IMR-90 (cell line): Measurements from ENCODE around the gene TP63. TPM values are rescaled to one million over a fixed set of nuclear protein-coding genes. Genes with fewer than 3 reads are reported as not detected.

Source experiments
- ATAC-seq: fragments of 200-7000 bp; cut with Tn5 transposase; 2 replicates; pipeline ENCODE4 v1.9.1; 2020; ENCODE audit warnings: low read depth, mild to moderate bottlenecking, moderate library complexity
- BruUV-seq: library from RNA; stranded (reverse); fragments of 400-500 nt; replicated peaks from 2 replicates; lab custom pipeline; 2021; lab: Mats Ljungman, UMichigan
- CTCF ChIA-PET: fragments of 300-600 bp; formaldehyde crosslinking; extraction: SDS; loops from one replicate; lab custom pipeline; 2021; ENCODE audit warnings: antibody characterized with exemption; lab: Yijun Ruan, JAX
- POLR2A ChIA-PET: fragments of 300-600 bp; sonication (Branson Sonifier 250); formaldehyde crosslinking; loops from one replicate; lab custom pipeline; 2022; ENCODE audit warnings: antibody characterized with exemption; ENCODE audit not compliant: unreplicated experiment; lab: Charles Lee
- DNase-seq: peaks from one replicate; pipeline ENCODE4 v3.0.0; 2013
- H2AFZ ChIP-seq: replicated peaks from 2 replicates; pipeline ENCODE3; 2013; ENCODE audit warnings: low read length, mild to moderate bottlenecking; ENCODE audit not compliant: poor library complexity
- H2AK5ac ChIP-seq: 2 replicates; pipeline ENCODE4 v1.6.1; 2013; ENCODE audit warnings: low read depth, low read length, inconsistent platforms
- H2AK9ac ChIP-seq: replicated peaks from 2 replicates; pipeline ENCODE3; 2013; ENCODE audit warnings: mild to moderate bottlenecking, low read depth, low read length, moderate library complexity; ENCODE audit not compliant: poor library complexity
- H2BK120ac ChIP-seq: 2 replicates; pipeline ENCODE4 v1.6.1; 2013; ENCODE audit warnings: low read depth, low read length, inconsistent platforms
- H2BK15ac ChIP-seq: 3 replicates; pipeline ENCODE4 v1.6.1; 2013; ENCODE audit warnings: low read depth, low read length, inconsistent platforms
- H2BK20ac ChIP-seq: 2 replicates; pipeline ENCODE4 v1.6.1; 2013; ENCODE audit warnings: low read depth, mild to moderate bottlenecking, inconsistent platforms, low read length, moderate library complexity
- H2BK5ac ChIP-seq: 2 replicates; pipeline ENCODE4 v1.6.1; 2013; ENCODE audit warnings: mild to moderate bottlenecking, low read depth, low read length, inconsistent platforms; ENCODE audit not compliant: poor library complexity, severe bottlenecking
- H3K14ac ChIP-seq: replicated peaks from 2 replicates; pipeline ENCODE4 v1.6.1; 2013; ENCODE audit warnings: low read depth, low read length, inconsistent platforms
- H3K18ac ChIP-seq: 2 replicates; pipeline ENCODE4 v1.6.1; 2013; ENCODE audit warnings: low read depth, low read length, control low read depth
- H3K23ac ChIP-seq: 2 replicates; pipeline ENCODE4 v1.6.1; 2013; ENCODE audit warnings: low read depth, low read length, inconsistent platforms
- H3K27ac ChIP-seq: 2 replicates; pipeline ENCODE4 v1.5.1; 2013; ENCODE audit warnings: mild to moderate bottlenecking, control low read depth, low read length; ENCODE audit not compliant: insufficient read depth
- H3K27me3 ChIP-seq: 2 replicates; pipeline ENCODE4 v1.6.1; 2013; ENCODE audit warnings: low read length; ENCODE audit not compliant: control insufficient read depth, insufficient read depth
- H3K36me3 ChIP-seq: 2 replicates; pipeline ENCODE4 v1.6.1; 2013; ENCODE audit warnings: low read length, mixed read lengths; ENCODE audit not compliant: control insufficient read depth, insufficient read depth
- H3K4ac ChIP-seq: 2 replicates; pipeline ENCODE4 v1.6.1; 2013; ENCODE audit warnings: low read depth, low read length, inconsistent platforms
- H3K4me1 ChIP-seq: 2 replicates; pipeline ENCODE4 v1.6.1; 2013; ENCODE audit warnings: low read length, mixed read lengths; ENCODE audit not compliant: control insufficient read depth, insufficient read depth
- H3K4me2 ChIP-seq: 2 replicates; pipeline ENCODE4 v1.6.1; 2013; ENCODE audit warnings: low read depth, mild to moderate bottlenecking, control low read depth, low read length, moderate library complexity
- H3K4me3 ChIP-seq: 2 replicates; pipeline ENCODE4 v1.5.1; 2013; ENCODE audit warnings: low read depth, mild to moderate bottlenecking, control low read depth, low read length, moderate library complexity; ENCODE audit not compliant: insufficient read depth
- H3K56ac ChIP-seq: 2 replicates; pipeline ENCODE4 v1.6.1; 2013; ENCODE audit warnings: low read length, inconsistent platforms; ENCODE audit not compliant: insufficient read depth; ENCODE audit errors: extremely low read depth
- H3K79me1 ChIP-seq, 2 experiments: 2 replicates each; pipeline ENCODE4 v1.6.1; 2013; ENCODE audit warnings: low read length in 2 of 2, inconsistent platforms in 1 of 2, low read depth in 1 of 2
- H3K9ac ChIP-seq: 2 replicates; pipeline ENCODE4 v1.6.1; 2013; ENCODE audit warnings: low read depth, low read length, control low read depth
- H3K9me1 ChIP-seq: 2 replicates; pipeline ENCODE4 v1.6.1; 2013; ENCODE audit warnings: low read length, inconsistent platforms; ENCODE audit not compliant: insufficient read depth
- H3K9me3 ChIP-seq: 2 replicates; pipeline ENCODE4 v1.6.1; 2013; ENCODE audit warnings: low read length; ENCODE audit not compliant: control insufficient read depth, insufficient read depth
- H4K20me1 ChIP-seq: 2 replicates; pipeline ENCODE4 v1.6.1; 2013; ENCODE audit warnings: low read length, inconsistent platforms; ENCODE audit not compliant: insufficient read depth
- H4K5ac ChIP-seq: 2 replicates; pipeline ENCODE4 v1.6.1; 2013; ENCODE audit warnings: mild to moderate bottlenecking, low read depth, low read length, control low read depth
- H4K8ac ChIP-seq, 2 experiments: 2 replicates each; pipeline ENCODE4 v1.6.1; 2013; ENCODE audit warnings: low read depth in 2 of 2, low read length in 2 of 2, control low read depth in 1 of 2, inconsistent platforms in 1 of 2
- H4K91ac ChIP-seq: 2 replicates; pipeline ENCODE4 v1.6.1; 2013; ENCODE audit warnings: low read depth, low read length, inconsistent platforms; ENCODE audit not compliant: insufficient read depth
- BHLHE40 ChIP-seq: fragments of 150-350 bp; IDR thresholded peaks from 2 replicates; pipeline ENCODE4 v1.6.1; 2016; ENCODE audit warnings: mild to moderate bottlenecking, low read depth, low read length
- CEBPB ChIP-seq: IDR thresholded peaks from 2 replicates; pipeline ENCODE4 v1.6.1; 2012; ENCODE audit warnings: low read depth, low read length, improper control_type of control experiment
- CHD1 ChIP-seq: IDR thresholded peaks from 2 replicates; pipeline ENCODE4 v1.6.1; 2012; ENCODE audit warnings: low read depth, low read length, improper control_type of control experiment
- CTCF ChIP-seq: conservative IDR thresholded peaks from 2 replicates; pipeline ENCODE4 v1.5.1; 2012; ENCODE audit warnings: mild to moderate bottlenecking, low read depth, low read length, improper control_type of control experiment
- ELK1 ChIP-seq: fragments of 150-350 bp; IDR thresholded peaks from 2 replicates; pipeline ENCODE4 v1.6.1; 2016; ENCODE audit warnings: low read depth, mild to moderate bottlenecking, low read length, moderate library complexity, borderline replicate concordance
- FOS ChIP-seq: fragments of 150-350 bp; IDR thresholded peaks from 2 replicates; pipeline ENCODE4 v1.6.1; 2016; ENCODE audit warnings: low read depth, low read length
- MAFK ChIP-seq: IDR thresholded peaks from 2 replicates; pipeline ENCODE4 v1.6.1; 2012; ENCODE audit warnings: low read depth, low read length, improper control_type of control experiment
- MAZ ChIP-seq: IDR thresholded peaks from 2 replicates; pipeline ENCODE4 v1.6.1; 2012; ENCODE audit warnings: low read depth, mild to moderate bottlenecking, low read length, improper control_type of control experiment, moderate library complexity, borderline replicate concordance
- MXI1 ChIP-seq: IDR thresholded peaks from 2 replicates; pipeline ENCODE4 v1.6.1; 2012; ENCODE audit warnings: low read depth, mild to moderate bottlenecking, low read length, moderate library complexity, borderline replicate concordance
- NFE2L2 ChIP-seq: fragments of 150-350 bp; IDR thresholded peaks from 2 replicates; pipeline ENCODE4 v1.6.1; 2016; ENCODE audit warnings: low read depth, mild to moderate bottlenecking, low read length
- POLR2A ChIP-seq: IDR thresholded peaks from 2 replicates; pipeline ENCODE4 v1.6.1; 2012; ENCODE audit warnings: mild to moderate bottlenecking, low read depth, low read length
- RAD21 ChIP-seq: IDR thresholded peaks from 2 replicates; pipeline ENCODE4 v1.6.1; 2012; ENCODE audit warnings: low read length, improper control_type of control experiment
- RCOR1 ChIP-seq: IDR thresholded peaks from 2 replicates; pipeline ENCODE4 v1.6.1; 2012; ENCODE audit warnings: mild to moderate bottlenecking, low read length, improper control_type of control experiment; ENCODE audit not compliant: insufficient replicate concordance
- RFX5 ChIP-seq: IDR thresholded peaks from 2 replicates; pipeline ENCODE4 v1.8.0; 2012; ENCODE audit warnings: low read depth, mild to moderate bottlenecking, low read length, moderate library complexity
- SMC3 ChIP-seq: fragments of 150-350 bp; IDR thresholded peaks from 2 replicates; pipeline ENCODE4 v1.6.1; 2016; ENCODE audit warnings: low read depth, mild to moderate bottlenecking, antibody characterized with exemption, low read length, moderate library complexity
- WGBS, 2 experiments: methylation state at CpG; one replicate each; pipeline versions ENCODE4 v1.1.5 to v1.1.7; 2013; ENCODE audit warnings: missing lambda C conversion rate in 2 of 2; ENCODE audit not compliant: insufficient read length in 1 of 2; ENCODE audit errors: extremely low coverage in 2 of 2; 5-methylcytosine and 5-hydroxymethylcytosine counted together
- dilution Hi-C: fragments of 300-500 bp; cut with HindIII; formaldehyde crosslinking; loops from one replicate; pipeline ENCODE4 v1.14.3; 2018; ENCODE audit warnings: low sequenced_read_pairs; ENCODE audit not compliant: unreplicated experiment
- in situ Hi-C: fragments of 300-500 bp; cut with MboI; formaldehyde crosslinking; loops from 3 replicates; pipeline ENCODE4 v1.14.3; 2019; ENCODE audit warnings: low sequenced_read_pairs, inconsistent platforms, mixed read lengths
- intact Hi-C: fragments of 100-400 bp; cut with micrococcal nuclease; formaldehyde crosslinking; loops from 2 replicates; pipeline ENCODE4 v1.10.0; 2022
- polyA plus RNA-seq, 3 experiments: library from polyadenylated mRNA; depleted of rRNA; stranded (reverse); fragments of >200 nt; gene quantifications; 2 replicates each; pipeline ENCODE4 v1.2.3, GENCODE V29; 2012; ENCODE audit warnings: low replicate concordance in 1 of 3
- total RNA-seq: library from RNA; depleted of rRNA; stranded (reverse); fragments of >200 nt; gene quantifications from 2 replicates; pipeline ENCODE4 v1.2.3, GENCODE V29; 2012
- TF ChIP-seq, protein P1 (sequence below): fragments of 150-350 bp; IDR thresholded peaks from 2 replicates; pipeline ENCODE4 v1.6.1; 2017; ENCODE audit warnings: mild to moderate bottlenecking, antibody characterized with exemption, low read length, low read depth

TP63 gene
- total and polyA plus RNA-seq, 2 of the 4 experiments (the other 2 are of a cell fraction): not detected

DNA sequence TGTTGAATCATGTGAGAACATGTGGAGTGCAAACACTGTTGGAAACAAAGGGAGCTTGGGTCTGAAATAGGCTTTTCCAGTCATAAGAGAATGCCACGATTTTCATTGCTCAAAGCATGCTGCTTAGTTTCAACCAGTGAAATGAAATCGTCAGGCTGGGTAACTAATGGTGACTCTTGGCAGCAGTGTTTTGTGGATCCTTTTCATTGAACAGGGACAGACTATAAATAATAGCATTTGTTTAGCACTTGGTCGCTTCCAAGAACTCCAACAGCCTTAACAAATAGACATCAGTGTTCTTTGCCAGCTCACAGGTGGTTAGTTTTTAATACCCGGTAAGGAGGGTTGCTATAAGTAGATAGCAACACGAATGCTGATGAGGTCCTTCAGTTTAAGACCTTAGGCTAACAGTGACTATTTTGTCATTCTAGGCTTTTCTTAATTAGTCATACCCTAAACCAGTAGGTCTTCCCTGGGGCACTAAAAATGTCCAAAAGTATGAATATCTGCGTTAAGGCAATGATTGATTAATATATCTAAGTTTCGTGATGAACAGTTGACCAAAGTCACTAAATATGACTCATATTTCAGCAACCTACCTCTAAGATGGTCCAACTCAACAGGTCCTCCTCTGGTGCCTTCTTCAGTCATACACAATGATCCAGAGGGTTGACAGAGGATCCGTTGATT is 15.8 kb downstream of the TP63 start:
- Histone ChIP-seq H2BK15ac (no peak overlapping the region), H2BK5ac (no peak overlapping the region), H4K8ac (no peak overlapping the region), H3K27ac (no peak overlapping the region), H2AK9ac (no peak overlapping the region), H3K14ac (no peak overlapping the region), H3K9me3 (no peaks in the 10 kb centered on the region), H3K9ac (no peak overlapping the region), H4K91ac (no peak overlapping the region), H4K20me1 (no peaks in the 10 kb centered on the region), H3K18ac (no peak overlapping the region), H3K27me3 (peaks cover 1% of the 10 kb centered on the region; the same call in 1 of the 2 replicates), H2AK5ac (no peak overlapping the region), H2BK20ac (no peak overlapping the region), H3K4me1 (no peaks in the 10 kb centered on the region), H3K23ac (no peak overlapping the region), H3K4me3 (no peak overlapping the region), H2AFZ (no peak overlapping the region), H4K5ac (no peak overlapping the region), H3K56ac (no peak overlapping the region), H3K4me2 (no peak overlapping the region), H3K4ac (no peak overlapping the region), H2BK120ac (no peak overlapping the region), H3K9me1 (no peaks in the 10 kb centered on the region), H3K36me3 (no peaks in the 10 kb centered on the region), H3K79me1 (no peaks in the 10 kb centered on the region)
- no TSS peak for BruUV-seq
- POLR2A ChIA-PET: no interaction called here
- CTCF ChIA-PET: no interaction called here
- TF ChIP-seq NFE2L2 (no peak), RAD21 (no peak), MXI1 (no peak), RCOR1 (no peak), POLR2A (no peak), BHLHE40 (no peak), FOS (no peak), RFX5 (no peak), MAZ (no peak), SMC3 (no peak), MAFK (no peak), CEBPB (no peak), CHD1 (no peak), ELK1 (no peak), CTCF (no peak)
- TF ChIP-seq, protein P1, sequence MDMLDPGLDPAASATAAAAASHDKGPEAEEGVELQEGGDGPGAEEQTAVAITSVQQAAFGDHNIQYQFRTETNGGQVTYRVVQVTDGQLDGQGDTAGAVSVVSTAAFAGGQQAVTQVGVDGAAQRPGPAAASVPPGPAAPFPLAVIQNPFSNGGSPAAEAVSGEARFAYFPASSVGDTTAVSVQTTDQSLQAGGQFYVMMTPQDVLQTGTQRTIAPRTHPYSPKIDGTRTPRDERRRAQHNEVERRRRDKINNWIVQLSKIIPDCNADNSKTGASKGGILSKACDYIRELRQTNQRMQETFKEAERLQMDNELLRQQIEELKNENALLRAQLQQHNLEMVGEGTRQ: no peak
- WGBS, 2 experiments: 80% methylated on average over 1 of the region's 8 CpGs; no CpG with 5 or more reads in 1 of the 2 experiments
- dilution Hi-C loops: no loop called here
- ATAC-seq (no peak), DNase-seq (no peak)
- in situ Hi-C loops: no loop called here
- intact Hi-C loops: no loop called here
